GM19452 (cell line): ENCODE results near the gene PPP4R2.

Experiments
- ATAC-seq: cut with Tn5 transposase; IDR thresholded peaks from one replicate; pipeline ENCODE4 v1.9.1; 2021; ENCODE audit not compliant: unreplicated experiment

Gene PPP4R2

DNA sequence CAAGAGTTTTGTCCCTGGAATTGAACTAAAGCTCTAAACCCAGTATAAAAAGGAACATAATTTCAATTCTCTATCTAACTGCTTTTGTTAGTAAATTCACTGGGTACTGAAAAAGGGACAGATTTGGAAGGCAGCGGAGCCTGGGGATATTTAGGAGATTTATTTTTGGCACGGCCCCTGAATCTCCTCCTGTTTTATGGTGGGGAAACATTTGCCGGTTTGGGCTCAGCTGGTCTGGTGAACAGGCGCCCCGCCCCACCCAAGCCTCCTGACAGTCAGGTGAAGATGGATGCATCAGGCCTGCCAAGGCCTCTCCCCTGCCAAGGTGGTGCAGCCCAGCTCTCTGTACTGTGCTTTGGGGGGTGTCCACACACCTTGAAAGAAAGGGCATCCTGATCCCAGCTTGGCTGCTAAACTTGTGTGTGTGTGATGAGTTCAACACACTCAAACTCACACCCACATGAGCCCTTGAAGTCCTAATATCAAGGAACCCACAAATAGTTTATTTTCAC, 111.1 kb downstream of the PPP4R2 start:
- no peak for ATAC-seq

DNA sequence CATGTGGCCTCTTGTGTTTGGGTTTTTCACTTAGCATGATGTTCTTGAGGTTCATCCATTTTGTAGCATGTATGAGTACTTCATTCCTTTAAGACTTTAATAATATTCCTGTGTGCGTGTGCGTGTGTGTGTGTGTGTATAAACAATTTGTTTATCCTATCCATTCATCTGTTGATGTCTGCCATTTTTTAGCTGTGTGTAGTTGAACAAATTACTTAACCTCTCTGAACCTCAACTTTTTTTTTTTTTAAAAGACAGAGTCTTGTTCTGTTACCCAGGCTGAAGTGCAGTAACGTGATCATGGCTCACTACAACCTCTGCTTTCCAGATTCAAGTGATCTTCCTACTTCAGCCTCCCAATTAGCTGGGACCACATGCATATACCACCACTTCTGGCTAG, 112.1 kb downstream of the PPP4R2 start:
- no peak for ATAC-seq

DNA sequence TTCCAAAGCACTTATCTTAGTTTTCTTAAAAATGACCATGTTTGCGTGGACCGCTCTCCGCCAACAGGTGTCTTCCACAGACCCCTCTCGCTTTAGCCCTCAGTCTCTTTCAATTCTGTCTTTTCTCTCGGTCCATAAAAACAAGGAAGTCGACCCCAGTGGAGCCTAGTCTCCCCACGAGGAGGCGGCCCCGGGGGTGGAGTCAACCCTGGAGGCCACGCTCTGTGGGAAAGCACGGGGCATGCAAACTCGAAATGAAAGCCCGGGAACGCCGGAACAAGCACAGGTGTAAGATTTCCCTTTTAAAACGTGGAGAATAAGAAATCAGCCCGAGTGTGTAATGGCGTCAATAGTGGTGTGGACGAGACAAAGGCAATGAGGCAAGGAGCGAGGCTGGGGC, 113.9 kb downstream of the PPP4R2 start:
- ATAC-seq = no peak

DNA sequence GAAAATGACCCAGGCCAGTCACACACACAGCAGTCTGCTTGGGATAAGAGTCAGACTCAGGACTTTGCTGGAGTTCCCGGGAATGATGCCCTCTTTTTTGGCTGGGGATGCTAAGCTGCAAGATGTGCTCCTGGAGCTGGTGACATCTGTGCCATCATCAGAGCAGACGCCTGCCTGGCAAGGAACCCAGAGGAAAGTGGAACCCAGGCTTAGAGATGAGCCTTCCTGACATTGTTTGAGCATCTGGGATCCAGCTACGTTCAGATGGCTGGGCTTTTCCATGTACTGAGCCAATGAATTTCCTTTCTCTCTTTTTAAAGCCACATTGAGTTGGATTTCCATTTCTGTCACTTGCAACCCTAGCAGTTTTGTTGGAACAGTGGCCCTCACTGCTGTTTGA, 118.1 kb downstream of the PPP4R2 start:
- ATAC-seq = no peak

DNA sequence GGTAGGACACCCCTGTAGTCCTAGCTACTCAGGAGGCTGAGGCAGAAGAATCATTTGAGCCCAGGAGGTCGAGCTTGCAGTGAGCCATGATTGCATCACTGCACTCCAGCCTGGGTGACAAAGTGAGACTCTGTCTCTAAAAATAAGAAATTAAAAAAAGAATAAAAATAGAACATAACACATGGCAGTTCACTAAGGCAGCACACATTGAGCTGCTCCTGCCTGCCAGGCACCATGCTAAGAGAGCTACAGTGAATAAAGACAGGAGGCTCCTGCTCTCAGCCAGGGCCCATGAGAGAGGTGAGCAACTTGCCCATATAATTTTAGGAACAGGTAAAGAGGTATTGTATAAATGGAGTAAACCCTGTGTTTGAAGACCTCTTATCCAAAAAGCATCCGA, 119.2 kb downstream of the PPP4R2 start:
- no peak for ATAC-seq
